ENCODE measurements around the gene ARFGAP3.

The ARFGAP3 gene

DNA sequence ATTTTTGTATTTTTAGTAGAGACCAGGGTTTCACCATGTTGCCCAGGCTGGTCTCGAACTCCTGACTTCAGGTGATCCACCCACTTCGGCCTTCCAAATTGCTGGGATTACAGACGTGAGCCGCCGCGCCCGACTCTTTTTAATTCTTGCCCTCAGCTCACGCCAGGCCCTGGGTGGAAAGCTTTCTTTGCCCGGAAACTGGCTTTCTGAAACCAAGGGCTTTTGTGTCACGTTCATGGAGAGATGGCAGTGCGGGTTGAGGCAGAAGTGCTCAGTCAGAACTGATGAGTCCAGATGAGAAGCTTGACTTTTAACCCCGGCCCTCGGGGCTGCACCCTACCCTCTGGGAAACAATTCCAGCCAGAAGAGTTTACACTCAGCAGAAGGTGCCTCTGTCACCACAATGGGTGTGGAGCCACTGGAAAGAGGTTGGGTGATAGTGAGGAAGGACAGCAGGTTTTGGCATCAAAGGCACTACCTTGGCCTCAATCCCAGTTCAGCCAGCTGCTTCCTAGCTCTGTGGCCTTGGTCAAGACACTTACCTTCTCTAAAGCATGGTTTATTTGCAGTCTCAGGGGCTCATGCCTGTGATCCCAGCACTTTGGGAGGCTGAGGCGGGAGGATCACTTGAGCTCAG, 890 bp upstream of the ARFGAP3 start:
- DNase-seq = no peak

- no peak for DNase-seq
These were observed 751 bp downstream of the ARFGAP3 start for GRCh38 chr22:42856179-42856864.

DNA sequence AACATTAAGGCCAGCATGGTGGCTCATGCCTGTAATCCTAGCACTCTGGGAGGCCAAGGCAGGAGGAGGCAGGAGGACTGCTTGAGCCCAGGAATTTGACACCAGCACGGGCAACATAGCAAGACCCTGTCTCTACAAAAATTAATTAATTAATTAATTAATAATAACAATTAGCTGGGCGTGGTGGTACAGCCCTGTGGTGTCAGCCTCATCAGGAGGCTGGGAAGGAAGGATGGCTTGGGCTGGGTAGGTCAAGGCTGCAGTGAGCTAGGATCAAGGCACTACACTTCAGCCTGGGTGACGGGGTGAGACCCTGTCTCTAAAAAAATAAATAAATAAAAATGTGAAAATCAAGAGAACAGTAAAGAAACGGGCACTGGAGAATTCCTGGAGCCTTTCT, 1.4 kb downstream of the ARFGAP3 start:
- no peak for DNase-seq

GRCh38 chr22:42855211-42855610, 1.9 kb downstream of the ARFGAP3 start:
- DNase-seq = no peak

- DNase-seq = no peak
These were observed 8.0 kb downstream of the ARFGAP3 start for GRCh38 chr22:42848941-42849550.

DNA sequence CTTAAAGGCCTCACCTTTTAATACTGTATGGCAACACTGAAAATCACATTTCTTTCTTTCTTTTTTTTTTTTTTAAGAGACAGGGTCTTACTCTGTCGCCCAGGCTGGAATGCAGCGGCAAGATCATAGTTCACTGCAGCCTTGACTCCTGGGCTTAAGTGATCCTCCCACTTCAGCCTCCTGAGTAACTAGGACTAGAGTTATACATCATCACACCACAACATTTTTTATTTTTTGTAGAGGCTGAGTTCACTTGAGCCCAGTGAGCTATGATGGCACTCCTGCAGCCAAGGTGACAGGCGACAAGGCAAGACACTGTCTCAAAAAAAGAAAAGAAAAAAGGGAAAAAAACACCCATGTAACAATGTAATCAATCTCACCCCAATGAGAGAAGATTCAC, 10.0 kb downstream of the ARFGAP3 start:
- no peak for DNase-seq

DNA sequence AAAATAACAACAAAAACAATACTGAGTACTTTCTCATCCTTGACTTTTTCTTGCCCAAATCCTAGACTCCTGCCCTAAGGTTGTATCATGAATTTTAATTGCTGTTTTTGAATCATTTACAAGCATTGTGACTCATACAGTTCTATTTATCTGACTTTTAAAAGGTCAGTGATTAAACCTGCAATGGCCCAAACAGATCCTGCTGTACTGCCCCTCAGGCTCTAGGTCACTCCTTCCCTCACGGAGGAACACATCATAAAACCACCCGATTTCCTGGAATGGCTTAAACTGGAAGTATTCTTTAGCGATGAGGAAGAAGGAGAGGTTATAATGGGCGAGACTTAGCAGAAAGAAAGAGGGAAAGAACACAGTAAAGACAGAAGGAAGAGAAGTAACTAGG, 12.3 kb downstream of the ARFGAP3 start:
- peak; percentile 22 for DNase-seq

DNA sequence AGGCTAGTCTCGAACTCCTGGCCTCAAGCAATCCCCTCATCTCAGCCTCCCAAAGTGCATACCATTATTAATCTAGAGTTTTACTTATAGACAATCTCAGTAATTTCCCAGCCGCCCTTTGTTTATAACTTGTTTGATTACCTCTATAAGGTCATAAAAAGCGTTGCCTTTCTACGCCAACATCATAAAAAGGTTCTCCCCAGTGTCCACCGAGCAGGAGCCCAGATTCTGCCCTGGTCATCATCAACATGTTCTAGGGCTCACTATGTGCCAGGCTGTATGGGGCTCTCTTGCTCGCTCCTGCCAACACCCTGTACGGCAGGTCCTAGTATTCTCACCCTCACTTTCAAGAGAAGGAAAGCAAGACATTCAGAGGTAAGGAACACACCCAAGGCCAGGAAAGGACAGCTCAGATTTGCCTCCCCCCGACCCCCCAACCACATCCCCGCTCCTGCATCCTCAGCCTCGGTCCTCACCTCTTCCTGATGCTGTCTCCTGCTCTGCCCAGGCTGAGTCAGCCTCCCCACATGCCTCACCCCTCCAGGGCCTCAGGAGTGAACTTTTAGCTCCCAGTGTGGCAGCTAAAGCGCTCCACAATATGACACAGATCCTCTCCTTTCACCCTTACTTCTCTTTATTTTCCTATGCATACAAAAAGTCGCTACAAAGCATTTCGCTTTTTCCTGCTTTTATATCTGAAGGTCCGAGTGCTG, 14.3 kb downstream of the ARFGAP3 start:
- DNase-seq = no peak

GRCh38 chr22:42841444-42841843, 15.6 kb downstream of the ARFGAP3 start:
- no peak for DNase-seq

GRCh38 chr22:42837556-42837955, 19.5 kb downstream of the ARFGAP3 start:
- DNase-seq = no peak

- no peak for DNase-seq
These were observed 21.0 kb downstream of the ARFGAP3 start for GRCh38 chr22:42836026-42836425.

GRCh38 chr22:42834177-42834949, 22.7 kb downstream of the ARFGAP3 start:
- no peak for DNase-seq

DNA sequence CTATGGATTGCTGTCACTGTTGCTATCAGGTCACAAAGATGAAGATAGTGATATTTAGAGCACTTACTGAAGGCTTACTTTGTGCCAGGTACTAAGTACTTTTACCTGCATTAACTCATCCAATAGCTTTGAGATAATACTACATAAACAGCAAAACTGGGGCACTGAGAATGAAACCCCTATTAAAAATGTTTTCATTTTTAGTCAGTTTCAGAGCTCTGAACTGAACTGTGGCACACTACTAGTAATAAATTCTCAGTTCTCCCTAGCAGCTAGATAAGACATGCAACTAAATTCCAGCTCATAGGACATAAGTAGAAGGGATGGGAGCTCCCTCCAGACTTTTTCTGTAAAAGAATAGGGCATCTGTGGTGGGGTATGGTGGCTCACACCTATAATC, 24.0 kb downstream of the ARFGAP3 start:
- no peak for DNase-seq

GRCh38 chr22:42831712-42832111, 25.4 kb downstream of the ARFGAP3 start:
- no peak for DNase-seq

DNA sequence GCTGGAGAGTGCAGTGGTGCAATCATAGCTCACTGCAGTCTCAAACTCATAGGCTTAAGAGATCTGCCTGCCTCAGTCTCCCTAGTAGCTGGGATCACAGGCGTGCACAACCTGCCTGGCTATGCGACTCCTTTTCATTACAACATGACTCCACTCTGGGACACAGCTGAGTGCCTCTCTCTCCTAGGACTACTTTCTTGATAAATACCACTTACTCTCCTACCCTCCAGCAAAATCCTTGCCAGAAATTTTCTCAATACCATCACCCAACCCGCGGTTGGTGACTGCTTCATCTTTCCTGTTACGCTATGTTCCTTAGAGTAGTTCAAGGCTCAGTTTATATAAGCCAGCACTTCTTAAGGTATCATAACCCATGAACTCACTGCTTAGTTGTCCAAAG, 26.9 kb downstream of the ARFGAP3 start:
- DNase-seq = no peak

- DNase-seq = no peak
These were observed 27.8 kb downstream of the ARFGAP3 start for GRCh38 chr22:42829302-42829701.

- DNase-seq = no peak
These were observed 31.3 kb downstream of the ARFGAP3 start for GRCh38 chr22:42825796-42826195.

DNA sequence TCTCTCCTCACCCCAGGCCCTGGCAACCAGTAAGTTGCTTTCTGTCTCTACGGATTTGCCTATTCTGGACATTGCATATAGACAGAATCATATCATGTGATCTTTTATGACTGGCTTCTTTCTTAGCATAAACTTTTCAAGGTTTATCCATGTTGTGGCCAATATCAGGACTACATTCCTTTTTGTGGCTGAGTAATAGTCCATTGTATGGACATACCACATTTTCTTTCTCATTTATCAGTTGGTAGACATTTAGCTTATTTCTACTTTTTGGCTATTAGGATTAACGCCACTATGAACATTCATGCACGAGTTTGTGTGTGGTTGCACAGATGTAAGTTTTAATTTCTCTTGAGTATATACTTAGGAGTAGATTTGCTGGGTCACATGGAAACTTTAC, 35.7 kb downstream of the ARFGAP3 start:
- DNase-seq = no peak

DNA sequence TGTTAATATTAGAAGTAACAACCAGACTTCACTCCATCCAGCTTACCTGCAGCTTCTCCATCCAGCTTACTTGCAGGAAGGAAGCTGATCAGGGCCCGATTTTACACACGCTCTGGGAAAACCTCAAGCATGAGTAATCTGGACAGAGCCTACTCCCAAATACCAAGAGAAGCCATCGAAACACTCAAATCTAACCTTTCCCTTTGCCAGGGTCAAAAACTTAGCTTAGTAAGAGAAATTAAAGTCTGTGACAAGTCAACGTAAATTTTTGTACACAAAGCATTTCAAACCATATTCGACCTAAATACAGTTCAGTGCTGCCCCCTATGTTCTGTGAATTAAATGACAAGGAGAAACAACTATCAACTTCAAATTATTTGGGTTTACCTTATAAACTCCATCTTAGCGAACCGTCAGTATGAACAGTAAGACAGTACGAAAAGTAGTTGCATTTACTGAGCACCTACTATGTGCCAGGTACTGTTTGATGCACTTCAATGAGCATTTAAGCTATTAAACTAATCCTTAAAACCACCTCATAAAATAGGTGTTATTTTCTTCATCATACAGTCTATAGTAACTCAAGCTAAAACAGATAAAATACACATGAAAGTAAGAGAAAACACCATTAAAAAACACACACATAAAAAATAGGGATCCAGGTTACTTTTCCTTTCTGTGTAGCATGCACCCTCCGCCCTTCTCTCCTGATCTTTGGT, 36.9 kb downstream of the ARFGAP3 start:
- DNase-seq = peak; percentile 60

GRCh38 chr22:42819412-42820044, 37.5 kb downstream of the ARFGAP3 start:
- DNase-seq = no peak

- DNase-seq = no peak
These were observed 39.5 kb downstream of the ARFGAP3 start for GRCh38 chr22:42817556-42817955.

- DNase-seq = no peak
These were observed 40.7 kb downstream of the ARFGAP3 start for GRCh38 chr22:42816336-42816735.

Measured in kidney glomerular epithelial cell (primary cell).